ENCODE results near the gene TRAPPC3. TPM values are rescaled to one million over a fixed set of nuclear protein-coding genes. Genes with fewer than 3 reads are reported as not detected.

The TRAPPC3 gene
- total RNA-seq, 1 experiment from 2014 or later: 52.7 TPM

GRCh38 chr1:36149973-36150295 lies 648 bp upstream of the TRAPPC3 start:
- H3K27ac ChIP-seq (ENCODE audit: insufficient read length, low read depth, low read length): no peak overlapping the region
- no peak overlapping the region for H3K9ac ChIP-seq (ENCODE audit: extremely low read depth, insufficient read length, low read length)
- H3K18ac ChIP-seq (ENCODE audit: insufficient read length, low read depth, low read length): peak overlapping the region; percentile 22
- no peak overlapping the region for H3K23ac ChIP-seq (ENCODE audit: insufficient read length, low read depth, low read length)
- no peaks in the 10 kb centered on the region for H4K20me1 ChIP-seq (ENCODE audit: control insufficient read depth, insufficient read depth, insufficient read length)
- peak overlapping the region; percentile 44 for H3K4me2 ChIP-seq (ENCODE audit: insufficient read depth, insufficient read length, low read length)
- 0 out of 2 replicates have a peak overlapping the region, but pooled peaks have one; percentile 26 for H3K14ac ChIP-seq (ENCODE audit: insufficient read depth, low read length)
- H3K23me2 ChIP-seq (ENCODE audit: insufficient read length, low read depth, low read length, poor library complexity, severe bottlenecking): peaks cover 3% of the 10 kb centered on the region
- TF ChIP-seq, protein P1, sequence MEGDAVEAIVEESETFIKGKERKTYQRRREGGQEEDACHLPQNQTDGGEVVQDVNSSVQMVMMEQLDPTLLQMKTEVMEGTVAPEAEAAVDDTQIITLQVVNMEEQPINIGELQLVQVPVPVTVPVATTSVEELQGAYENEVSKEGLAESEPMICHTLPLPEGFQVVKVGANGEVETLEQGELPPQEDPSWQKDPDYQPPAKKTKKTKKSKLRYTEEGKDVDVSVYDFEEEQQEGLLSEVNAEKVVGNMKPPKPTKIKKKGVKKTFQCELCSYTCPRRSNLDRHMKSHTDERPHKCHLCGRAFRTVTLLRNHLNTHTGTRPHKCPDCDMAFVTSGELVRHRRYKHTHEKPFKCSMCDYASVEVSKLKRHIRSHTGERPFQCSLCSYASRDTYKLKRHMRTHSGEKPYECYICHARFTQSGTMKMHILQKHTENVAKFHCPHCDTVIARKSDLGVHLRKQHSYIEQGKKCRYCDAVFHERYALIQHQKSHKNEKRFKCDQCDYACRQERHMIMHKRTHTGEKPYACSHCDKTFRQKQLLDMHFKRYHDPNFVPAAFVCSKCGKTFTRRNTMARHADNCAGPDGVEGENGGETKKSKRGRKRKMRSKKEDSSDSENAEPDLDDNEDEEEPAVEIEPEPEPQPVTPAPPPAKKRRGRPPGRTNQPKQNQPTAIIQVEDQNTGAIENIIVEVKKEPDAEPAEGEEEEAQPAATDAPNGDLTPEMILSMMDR (conservative IDR thresholded peaks at IDR 0.05): no peak
- no CpG with 5 or more reads among the region's 6 CpGs for WGBS (ENCODE audit: extremely low coverage, insufficient read length, low lambda C conversion rate)
- no peaks in the 10 kb centered on the region; the same call in 1 of the 2 replicates for H3K4me1 ChIP-seq (ENCODE audit: insufficient read depth, low read length)
- H3K79me1 ChIP-seq (ENCODE audit: insufficient read depth, low read depth, low read length, poor library complexity, severe bottlenecking): no peaks in the 10 kb centered on the region
- H3K4me3 Mint-ChIP-seq: peak overlapping the region; percentile 87 to 93
- H3K27me3 Mint-ChIP-seq (ENCODE audit: low read depth): peaks cover 31% of the 10 kb centered on the region
- H3K4ac ChIP-seq (ENCODE audit: low read depth, low read length): no peak overlapping the region
- H2AFZ ChIP-seq (ENCODE audit: low read length): no peak overlapping the region
- no peaks in the 10 kb centered on the region for H3K9me3 ChIP-seq (ENCODE audit: control insufficient read depth, low read depth, low read length)
- peak overlapping the region in 2 of 3 experiments; percentile 50 to 94; a peak in 6 of 7 replicates for H3K27ac Mint-ChIP-seq
- H2BK120ac ChIP-seq (ENCODE audit: low read depth, low read length, poor library complexity, severe bottlenecking): no peak overlapping the region
- H2BK15ac ChIP-seq (ENCODE audit: low read depth, low read length): no peak overlapping the region
- DNase-seq: no peak
- no peak overlapping the region for H2BK5ac ChIP-seq (ENCODE audit: insufficient read length, low read length)
- no peak overlapping the region for H4K5ac ChIP-seq (ENCODE audit: insufficient read length, low read depth, low read length)
- no peaks in the 10 kb centered on the region; a peak in 1 of 5 replicates for H3K9me3 Mint-ChIP-seq
- H2AK5ac ChIP-seq (ENCODE audit: insufficient read length, low read length): no peak overlapping the region
- H3K56ac ChIP-seq (ENCODE audit: insufficient read length, low read depth, low read length): no peak overlapping the region
- no peak overlapping the region for H4K8ac ChIP-seq (replicated peaks; ENCODE audit: insufficient read length, low read depth, low read length)
- H3K27me3 ChIP-seq (ENCODE audit: insufficient read depth, low read length): peaks cover 21% of the 10 kb centered on the region; the same call in 1 of the 2 replicates
- H2BK12ac ChIP-seq (ENCODE audit: insufficient read length, low read depth, low read length): no peak overlapping the region
- no peak overlapping the region for H2BK20ac ChIP-seq (ENCODE audit: low read depth, low read length, poor library complexity, severe bottlenecking)
- H3K4me1 Mint-ChIP-seq: peaks cover 29 to 35% of the 10 kb centered on the region in 2 experiments
- H3K79me2 ChIP-seq (ENCODE audit: insufficient read depth, low read length): no peaks in the 10 kb centered on the region
- no peak overlapping the region for H3T11ph ChIP-seq (ENCODE audit: low read length)
- H4K91ac ChIP-seq (ENCODE audit: insufficient read length, low read depth, low read length): no peak overlapping the region
- peaks cover 6 to 9% (median 6%) of the 10 kb centered on the region in 3 experiments; a peak in 5 of 7 replicates for H3K36me3 Mint-ChIP-seq (ENCODE audit: insufficient read depth in 1 of 3, low read depth in 3 of 3)
